Transverse colon (tissue), 4 donors: ENCODE data around the gene CXorf49B. TPM values are rescaled to one million over a fixed set of nuclear protein-coding genes. Genes with fewer than 3 reads are reported as not detected.
"Not testable (repeated sequence)": the region's sequence is repeated elsewhere in the genome, so short reads cannot be mapped to it uniquely, and the experiment has no call there.

ENCODE experiments used
- DNase-seq: peaks from one replicate; pipeline ENCODE4 v3.0.0-alpha.2; 2019
- H3K27ac ChIP-seq, 4 donors: fragments of 200-600 bp; sonication (generic); 2 replicates each; pipeline ENCODE4 v1.5.1; 2016 to 2018; ENCODE audit warnings: inconsistent platforms in 4 of 4
- H3K27me3 ChIP-seq: fragments of 200-600 bp; sonication (generic); 2 replicates; pipeline ENCODE4 v1.5.1; 2017; ENCODE audit warnings: inconsistent platforms
- H3K36me3 ChIP-seq, 4 donors: fragments of 200-600 bp; sonication (generic); 2 replicates each; pipeline ENCODE4 v1.5.1; 2017 to 2019; ENCODE audit warnings: inconsistent platforms in 4 of 4
- H3K4me1 ChIP-seq, 4 donors: fragments of 200-600 bp; sonication (generic); 2 replicates each; pipeline ENCODE4 v1.5.1; 2017 to 2020; ENCODE audit warnings: inconsistent platforms in 4 of 4
- H3K4me3 ChIP-seq, 4 donors: fragments of 200-600 bp; sonication (generic); 1 replicate in 1 of 4; 2 replicates in 3 of 4; pipeline versions ENCODE4 v1.5.1 to v1.6.1; 2017 to 2019; ENCODE audit warnings: inconsistent platforms in 4 of 4
- H3K9me3 ChIP-seq, 2 donors: fragments of 200-600 bp; sonication (generic); 2 replicates each; pipeline ENCODE4 v1.5.1; 2017 to 2019; ENCODE audit warnings: inconsistent platforms in 2 of 2
- WGBS, 2 donors: methylation state at CpG; one replicate each; pipeline ENCODE4 v1.1.5; 2018; ENCODE audit warnings: low coverage in 1 of 2; 5-methylcytosine and 5-hydroxymethylcytosine counted together
- in situ Hi-C, 4 donors: fragments of 200-750 bp; cut with MboI; loops; one replicate each; pipeline versions ENCODE4 v1.15.0 to v1.15.1; 2017; ENCODE audit warnings: low sequenced_read_pairs in 3 of 4, low pct_ligation_motif_present in 1 of 4, low pct_unique_long_range_greater_than_20kb in 1 of 4
- intact Hi-C: fragments of 100-400 bp; cut with DNase I; formaldehyde crosslinking; loops from one replicate; pipeline ENCODE4 v1.15.1; 2023; ENCODE audit warnings: low total_unique reads
- total RNA-seq, 4 donors: library from RNA; depleted of rRNA; stranded (reverse); fragments of >200 nt; gene quantifications; one replicate each; pipeline ENCODE4 v1.1.0, GENCODE V29; 2016

Gene CXorf49B
- total RNA-seq: not detected

DNA sequence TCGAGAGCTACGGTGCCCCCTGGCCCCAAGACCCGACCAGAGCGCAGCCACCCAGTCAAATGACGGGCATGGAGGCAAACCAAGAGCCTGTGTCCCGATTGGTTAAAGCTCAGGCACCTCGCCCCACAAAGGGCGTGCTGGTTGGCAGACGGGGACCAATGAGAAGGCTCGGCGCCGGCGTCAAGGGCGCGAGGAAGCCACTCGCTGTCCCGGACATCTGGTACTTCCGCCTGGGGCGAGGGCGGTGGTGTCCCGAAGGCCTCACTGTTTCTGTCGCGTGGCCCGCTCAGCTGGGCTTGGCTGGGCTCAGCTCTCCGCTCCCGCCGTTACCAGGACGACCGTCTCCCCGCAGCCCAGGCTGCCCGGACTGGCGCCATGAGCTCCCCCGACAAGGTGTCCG lies at the start of gene CXorf49B:
Gene CXorf49B, plus strand, starts transcription at position 301 of the 400 bp plus-strand sequence. Its CDS starts 75 bp downstream, at position 376.
- DNase-seq, H3K36me3 ChIP-seq, H3K27ac ChIP-seq, H3K4me3 ChIP-seq, H3K9me3 ChIP-seq, intact Hi-C loops, H3K4me1 ChIP-seq, H3K27me3 ChIP-seq, in situ Hi-C loops: not testable (repeated sequence)
- no CpG with 5 or more reads among the region's 34 CpGs for WGBS, 2 donors

DNA sequence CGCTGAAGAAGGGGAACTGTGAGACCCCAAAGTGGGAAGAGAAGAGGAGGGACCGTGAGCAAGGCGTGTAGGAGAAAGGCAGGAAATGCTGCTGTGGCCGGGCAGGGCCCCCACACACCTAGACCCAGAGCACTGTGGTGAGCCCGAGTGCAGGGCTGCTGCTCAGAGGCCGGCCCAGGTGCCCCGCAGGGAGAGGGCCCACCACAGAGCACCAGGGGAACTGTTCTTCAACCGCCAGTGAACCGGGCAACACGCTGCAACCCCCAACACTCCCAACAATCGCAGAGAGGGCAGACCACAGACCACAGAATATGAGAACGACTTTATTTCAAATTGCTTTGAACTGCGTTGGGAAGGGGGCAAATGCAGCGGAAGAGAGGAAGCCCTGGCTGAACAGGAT lies 49.1 kb upstream of the CXorf49B start:
- H3K36me3 ChIP-seq, DNase-seq, intact Hi-C loops, H3K27ac ChIP-seq, H3K4me3 ChIP-seq, H3K9me3 ChIP-seq, H3K4me1 ChIP-seq, H3K27me3 ChIP-seq, in situ Hi-C loops: not testable (repeated sequence)
- no CpG with 5 or more reads among the region's 14 CpGs for WGBS, 2 donors

- no CpG with 5 or more reads among the region's 8 CpGs for WGBS, 2 donors
- in situ Hi-C loops, DNase-seq, H3K4me1 ChIP-seq, H3K9me3 ChIP-seq, intact Hi-C loops, H3K4me3 ChIP-seq, H3K27ac ChIP-seq, H3K36me3 ChIP-seq, H3K27me3 ChIP-seq: not testable (repeated sequence)
Observed at GRCh38 chrX:71715551-71715950, 47.6 kb upstream of the CXorf49B start.

DNA sequence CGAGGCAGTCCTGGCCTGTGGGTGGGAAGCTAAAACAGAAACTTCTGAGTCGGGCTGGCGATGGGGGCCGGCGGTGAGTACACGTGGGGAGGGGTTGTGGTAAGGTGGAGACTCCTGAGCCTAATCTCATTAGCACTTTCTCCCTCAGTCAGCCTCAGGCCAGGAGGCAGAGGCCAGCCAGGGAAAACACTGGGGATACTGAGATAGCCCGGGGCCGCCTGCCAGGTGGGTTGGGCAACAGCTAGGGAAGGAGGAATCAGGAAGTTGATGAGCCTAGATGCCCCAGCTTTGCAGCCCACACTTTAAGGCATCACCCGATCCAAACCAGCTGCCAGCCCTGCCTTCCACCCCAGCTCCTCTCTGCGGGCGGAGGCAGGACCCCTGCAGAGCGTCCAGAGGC lies 46.8 kb upstream of the CXorf49B start:
- H3K4me3 ChIP-seq, H3K9me3 ChIP-seq, H3K36me3 ChIP-seq, H3K27me3 ChIP-seq, H3K4me1 ChIP-seq, DNase-seq, H3K27ac ChIP-seq, in situ Hi-C loops, intact Hi-C loops: not testable (repeated sequence)
- WGBS, 2 donors: no CpG with 5 or more reads among the region's 12 CpGs

DNA sequence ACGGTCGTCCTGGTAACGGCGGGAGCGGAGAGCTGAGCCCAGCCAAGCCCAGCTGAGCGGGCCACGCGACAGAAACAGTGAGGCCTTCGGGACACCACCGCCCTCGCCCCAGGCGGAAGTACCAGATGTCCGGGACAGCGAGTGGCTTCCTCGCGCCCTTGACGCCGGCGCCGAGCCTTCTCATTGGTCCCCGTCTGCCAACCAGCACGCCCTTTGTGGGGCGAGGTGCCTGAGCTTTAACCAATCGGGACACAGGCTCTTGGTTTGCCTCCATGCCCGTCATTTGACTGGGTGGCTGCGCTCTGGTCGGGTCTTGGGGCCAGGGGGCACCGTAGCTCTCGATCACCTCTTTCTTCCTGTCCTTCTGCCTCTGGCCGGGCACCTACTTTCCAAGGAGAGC lies 45.0 kb upstream of the CXorf49B start, which contains the start of gene CXorf49:
Gene CXorf49, minus strand, starts transcription at position 101 of the 400 bp plus-strand sequence. CDS start 134 bp downstream, outside the sequence.
- H3K4me1 ChIP-seq, in situ Hi-C loops, DNase-seq, H3K9me3 ChIP-seq, H3K27me3 ChIP-seq, H3K27ac ChIP-seq, intact Hi-C loops, H3K36me3 ChIP-seq, H3K4me3 ChIP-seq: not testable (repeated sequence)
- WGBS, 2 donors: no CpG with 5 or more reads among the region's 30 CpGs

- H3K9me3 ChIP-seq, H3K27me3 ChIP-seq, H3K36me3 ChIP-seq, intact Hi-C loops, in situ Hi-C loops, H3K27ac ChIP-seq, H3K4me1 ChIP-seq, H3K4me3 ChIP-seq: not testable (repeated sequence)
- WGBS, 2 donors: 92% methylated on average over 5 of the region's 30 CpGs; no CpG with 5 or more reads in 1 of the 2 donors
- DNase-seq: peak; percentile 1
Observed at GRCh38 chrX:71719195-71719594, 44.0 kb upstream of the CXorf49B start.

DNA sequence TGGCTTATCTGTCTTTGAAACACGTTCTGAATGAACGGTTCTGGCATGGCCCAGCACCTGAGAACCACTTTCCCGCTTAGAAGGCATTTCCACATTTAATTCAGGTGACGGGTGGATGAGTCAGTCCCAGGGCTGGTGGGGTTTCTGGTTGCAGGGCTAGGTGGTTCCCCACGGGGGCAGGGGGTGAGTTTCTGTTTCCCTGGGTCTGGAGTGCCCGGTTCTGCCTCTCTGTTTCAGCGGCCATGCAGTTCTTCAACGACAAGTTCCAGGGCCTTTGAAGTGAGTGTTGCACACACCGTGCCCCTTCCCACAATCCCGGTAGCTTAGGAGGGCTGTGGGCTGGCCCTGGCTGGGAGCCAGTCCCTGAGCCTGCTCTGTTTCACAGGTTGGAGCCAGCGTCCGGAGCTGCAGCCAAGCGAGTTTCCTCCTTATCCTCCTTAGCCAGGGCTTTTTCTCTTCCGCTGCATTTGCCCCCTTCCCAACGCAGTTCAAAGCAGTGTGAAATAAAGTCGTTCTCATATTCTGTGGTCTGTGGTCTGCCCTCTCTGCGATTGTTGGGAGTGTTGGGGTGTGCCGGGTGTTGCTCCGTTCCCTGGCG lies 42.8 kb upstream of the CXorf49B start:
- H3K27ac ChIP-seq, H3K36me3 ChIP-seq, H3K4me1 ChIP-seq, H3K9me3 ChIP-seq, DNase-seq, in situ Hi-C loops, H3K27me3 ChIP-seq, H3K4me3 ChIP-seq, intact Hi-C loops: not testable (repeated sequence)
- no CpG with 5 or more reads among the region's 20 CpGs for WGBS, 2 donors

DNA sequence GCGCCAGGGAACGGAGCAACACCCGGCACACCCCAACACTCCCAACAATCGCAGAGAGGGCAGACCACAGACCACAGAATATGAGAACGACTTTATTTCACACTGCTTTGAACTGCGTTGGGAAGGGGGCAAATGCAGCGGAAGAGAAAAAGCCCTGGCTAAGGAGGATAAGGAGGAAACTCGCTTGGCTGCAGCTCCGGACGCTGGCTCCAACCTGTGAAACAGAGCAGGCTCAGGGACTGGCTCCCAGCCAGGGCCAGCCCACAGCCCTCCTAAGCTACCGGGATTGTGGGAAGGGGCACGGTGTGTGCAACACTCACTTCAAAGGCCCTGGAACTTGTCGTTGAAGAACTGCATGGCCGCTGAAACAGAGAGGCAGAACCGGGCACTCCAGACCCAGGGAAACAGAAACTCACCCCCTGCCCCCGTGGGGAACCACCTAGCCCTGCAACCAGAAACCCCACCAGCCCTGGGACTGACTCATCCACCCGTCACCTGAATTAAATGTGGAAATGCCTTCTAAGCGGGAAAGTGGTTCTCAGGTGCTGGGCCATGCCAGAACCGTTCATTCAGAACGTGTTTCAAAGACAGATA lies 2.4 kb upstream of the CXorf49B start:
- H3K4me3 ChIP-seq, in situ Hi-C loops, intact Hi-C loops, DNase-seq, H3K27me3 ChIP-seq, H3K27ac ChIP-seq, H3K36me3 ChIP-seq, H3K9me3 ChIP-seq, H3K4me1 ChIP-seq: not testable (repeated sequence)
- no CpG with 5 or more reads among the region's 20 CpGs for WGBS, 2 donors

DNA sequence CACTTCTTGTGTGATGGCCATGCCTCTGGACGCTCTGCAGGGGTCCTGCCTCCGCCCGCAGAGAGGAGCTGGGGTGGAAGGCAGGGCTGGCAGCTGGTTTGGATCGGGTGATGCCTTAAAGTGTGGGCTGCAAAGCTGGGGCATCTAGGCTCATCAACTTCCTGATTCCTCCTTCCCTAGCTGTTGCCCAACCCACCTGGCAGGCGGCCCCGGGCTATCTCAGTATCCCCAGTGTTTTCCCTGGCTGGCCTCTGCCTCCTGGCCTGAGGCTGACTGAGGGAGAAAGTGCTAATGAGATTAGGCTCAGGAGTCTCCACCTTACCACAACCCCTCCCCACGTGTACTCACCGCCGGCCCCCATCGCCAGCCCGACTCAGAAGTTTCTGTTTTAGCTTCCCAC lies 1.7 kb downstream of the CXorf49B start:
- H3K27ac ChIP-seq, H3K9me3 ChIP-seq, DNase-seq, in situ Hi-C loops, H3K4me1 ChIP-seq, intact Hi-C loops, H3K36me3 ChIP-seq, H3K4me3 ChIP-seq, H3K27me3 ChIP-seq: not testable (repeated sequence)
- WGBS, 2 donors: no CpG with 5 or more reads among the region's 11 CpGs

DNA sequence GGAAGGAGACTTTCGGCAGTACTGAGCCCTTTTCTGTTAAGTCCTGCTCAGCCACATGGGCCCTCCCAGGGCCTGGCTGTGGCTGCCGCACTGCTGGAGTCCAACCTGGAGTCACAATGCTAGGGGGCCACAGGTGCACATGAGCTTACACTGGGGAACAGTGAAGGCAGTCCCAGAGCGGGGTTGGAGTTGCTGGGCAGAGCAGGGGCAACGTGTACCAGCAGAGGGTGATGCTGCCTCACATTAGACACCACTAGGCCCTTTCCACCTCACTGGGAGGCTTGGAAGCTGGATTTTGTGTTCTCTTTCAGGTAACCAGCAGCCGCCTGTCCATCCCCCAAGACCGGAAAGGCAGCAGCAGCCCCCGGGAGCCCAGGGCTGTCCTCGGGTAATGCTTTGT lies 2.5 kb downstream of the CXorf49B start:
- H3K27ac ChIP-seq, H3K4me3 ChIP-seq, intact Hi-C loops, H3K36me3 ChIP-seq, H3K9me3 ChIP-seq, H3K4me1 ChIP-seq, in situ Hi-C loops, DNase-seq, H3K27me3 ChIP-seq: not testable (repeated sequence)
- no CpG with 5 or more reads among the region's 8 CpGs for WGBS, 2 donors

- H3K4me1 ChIP-seq, H3K36me3 ChIP-seq, in situ Hi-C loops, intact Hi-C loops, H3K9me3 ChIP-seq, H3K27me3 ChIP-seq, H3K4me3 ChIP-seq, DNase-seq, H3K27ac ChIP-seq: not testable (repeated sequence)
- no CpG with 5 or more reads among the region's 14 CpGs for WGBS, 2 donors
Observed at GRCh38 chrX:71767134-71767533, 4.0 kb downstream of the CXorf49B start.
